Measurements from ENCODE around the gene GGNBP2.
"Not testable (repeated sequence)": the region's sequence is repeated elsewhere in the genome, so short reads cannot be mapped to it uniquely, and the experiment has no call there.

The GGNBP2 gene

GRCh38 chr17:36544307-36545076 is at the start of gene GGNBP2:
TSS of gene GGNBP2 (plus strand) at chr17:36544919. CDS start at chr17:36545725, 806 bp downstream.
- peak; percentile 65 to 68 for ATAC-seq

GRCh38 chr17:36495076-36495578 is 49.6 kb upstream of the GGNBP2 start:
- ATAC-seq: no peak

- ATAC-seq: no peak
These were observed 48.5 kb upstream of the GGNBP2 start for GRCh38 chr17:36496018-36496789.

- no peak for ATAC-seq
These were observed 46.6 kb upstream of the GGNBP2 start for GRCh38 chr17:36498155-36498554.

GRCh38 chr17:36498560-36499300 is 46.0 kb upstream of the GGNBP2 start:
- no peak for ATAC-seq

- ATAC-seq: no peak
These were observed 43.9 kb upstream of the GGNBP2 start for GRCh38 chr17:36500745-36501225.

- ATAC-seq: no peak
These were observed 43.4 kb upstream of the GGNBP2 start for GRCh38 chr17:36501351-36501750.

GRCh38 chr17:36501963-36502362 is 42.8 kb upstream of the GGNBP2 start:
- ATAC-seq: no peak

- ATAC-seq: no peak
These were observed 41.1 kb upstream of the GGNBP2 start for GRCh38 chr17:36503456-36504155.

GRCh38 chr17:36504156-36504545 is 40.6 kb upstream of the GGNBP2 start:
- ATAC-seq: no peak

GRCh38 chr17:36505171-36505570 is 39.5 kb upstream of the GGNBP2 start:
- ATAC-seq: no peak

- ATAC-seq: no peak
These were observed 38.4 kb upstream of the GGNBP2 start for GRCh38 chr17:36506249-36506826.

GRCh38 chr17:36506831-36507230 is 37.9 kb upstream of the GGNBP2 start:
- no peak for ATAC-seq

GRCh38 chr17:36507266-36507665 is 37.5 kb upstream of the GGNBP2 start:
- no peak for ATAC-seq

- ATAC-seq: not testable (repeated sequence)
These were observed 36.3 kb upstream of the GGNBP2 start for GRCh38 chr17:36508439-36508838.

GRCh38 chr17:36509272-36509985 is 35.3 kb upstream of the GGNBP2 start:
- ATAC-seq: no peak

GRCh38 chr17:36510636-36511035 is 34.1 kb upstream of the GGNBP2 start:
- no peak for ATAC-seq

- no peak for ATAC-seq
These were observed 33.5 kb upstream of the GGNBP2 start for GRCh38 chr17:36511216-36511615.

GRCh38 chr17:36512641-36513040 is 32.1 kb upstream of the GGNBP2 start:
- no peak for ATAC-seq

GRCh38 chr17:36514856-36515255 is 29.9 kb upstream of the GGNBP2 start:
- ATAC-seq: no peak

- ATAC-seq: no peak
These were observed 28.9 kb upstream of the GGNBP2 start for GRCh38 chr17:36515837-36516236.

Data from activated CD4-positive, CD25-positive, alpha-beta regulatory T cell treated with anti-CD3 and anti-CD28 coated beads, Interleukin-2, amount 50 U/mL, for 24 hours (primary cell).